ENCODE measurements around the gene MCTP2.
A peak's percentile ranks its signal among the peaks of the same experiment; 100 is the strongest.

Gene MCTP2

GRCh38 chr15:94266789-94267188, 35.4 kb downstream of the MCTP2 start:
- Histone ChIP-seq H3K4me2 (ENCODE audit: low read depth, low read length, poor library complexity, severe bottlenecking) (peak overlapping the region; percentile 90), H3K9ac (ENCODE audit: low read length) (peak overlapping the region; percentile 30), H4K20me1 (ENCODE audit: low read depth, low read length) (no peaks in the 10 kb centered on the region), H3K79me2 (ENCODE audit: insufficient read depth, low read length) (peaks cover 99% of the 10 kb centered on the region), H3K4me3 (ENCODE audit: insufficient read depth, low read length, poor library complexity, severe bottlenecking) (no peak overlapping the region), H3K9me3 (ENCODE audit: insufficient read depth, low read length) (no peaks in the 10 kb centered on the region), H2AFZ (ENCODE audit: low read depth, low read length, severe bottlenecking) (no peak overlapping the region), H3K9me2 (replicated peaks; ENCODE audit: insufficient read depth, low read length) (no peaks in the 10 kb centered on the region), H3K36me3 (ENCODE audit: low read length) (peaks cover 5% of the 10 kb centered on the region; the same call in 1 of the 2 replicates), H3K27ac (ENCODE audit: low read depth, low read length) (peak overlapping the region; percentile 98), H3K27me3 (ENCODE audit: low read length) (no peaks in the 10 kb centered on the region), H3F3A (ENCODE audit: insufficient read depth) (peaks cover 34% of the 10 kb centered on the region)
- TF ChIP-seq EZH2phosphoT487 (conservative IDR thresholded peaks at IDR 0.05; ENCODE audit: low read length) (no peak), CTCF (IDR thresholded peaks at IDR 0.05; ENCODE audit: insufficient read depth, low read length, poor library complexity, severe bottlenecking) (no peak)

DNA sequence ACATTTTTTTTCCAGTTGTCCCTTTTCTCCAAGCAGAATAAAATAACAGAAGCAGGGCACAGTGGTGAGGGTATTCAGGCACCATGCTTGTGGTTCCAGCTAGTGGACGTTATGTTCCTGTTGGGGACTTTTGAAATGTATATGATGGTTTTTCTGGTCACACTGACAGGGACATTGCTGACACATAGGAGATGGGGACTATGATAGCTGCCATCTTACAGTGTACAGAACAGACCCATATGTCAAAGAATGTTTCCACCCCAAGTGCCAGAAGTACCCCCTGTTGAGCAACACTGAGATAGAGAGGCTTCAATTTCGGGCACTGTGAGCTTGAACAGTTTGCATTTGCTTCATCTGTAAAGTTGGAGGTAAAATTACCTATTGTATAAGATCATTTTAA, 38.6 kb downstream of the MCTP2 start:
- Histone ChIP-seq H3K27me3 (ENCODE audit: low read length) (no peaks in the 10 kb centered on the region), H3K79me2 (ENCODE audit: insufficient read depth, low read length) (peaks cover 98% of the 10 kb centered on the region), H3K36me3 (ENCODE audit: low read length) (peaks cover 5% of the 10 kb centered on the region; the same call in 1 of the 2 replicates), H3K4me3 (ENCODE audit: insufficient read depth, low read length, poor library complexity, severe bottlenecking) (no peak overlapping the region), H3F3A (ENCODE audit: insufficient read depth) (peaks cover 17% of the 10 kb centered on the region; the same call in 1 of the 2 replicates), H3K4me2 (ENCODE audit: low read depth, low read length, poor library complexity, severe bottlenecking) (peak overlapping the region; percentile 51), H4K20me1 (ENCODE audit: low read depth, low read length) (no peaks in the 10 kb centered on the region), H3K9me2 (replicated peaks; ENCODE audit: insufficient read depth, low read length) (no peaks in the 10 kb centered on the region), H2AFZ (ENCODE audit: low read depth, low read length, severe bottlenecking) (no peak overlapping the region), H3K27ac (ENCODE audit: low read depth, low read length) (no peak overlapping the region), H3K9me3 (ENCODE audit: insufficient read depth, low read length) (no peaks in the 10 kb centered on the region), H3K9ac (ENCODE audit: low read length) (no peak overlapping the region)
- TF ChIP-seq CTCF (IDR thresholded peaks at IDR 0.05; ENCODE audit: insufficient read depth, low read length, poor library complexity, severe bottlenecking) = no peak
- TF ChIP-seq EZH2phosphoT487 (conservative IDR thresholded peaks at IDR 0.05; ENCODE audit: low read length) = no peak

DNA sequence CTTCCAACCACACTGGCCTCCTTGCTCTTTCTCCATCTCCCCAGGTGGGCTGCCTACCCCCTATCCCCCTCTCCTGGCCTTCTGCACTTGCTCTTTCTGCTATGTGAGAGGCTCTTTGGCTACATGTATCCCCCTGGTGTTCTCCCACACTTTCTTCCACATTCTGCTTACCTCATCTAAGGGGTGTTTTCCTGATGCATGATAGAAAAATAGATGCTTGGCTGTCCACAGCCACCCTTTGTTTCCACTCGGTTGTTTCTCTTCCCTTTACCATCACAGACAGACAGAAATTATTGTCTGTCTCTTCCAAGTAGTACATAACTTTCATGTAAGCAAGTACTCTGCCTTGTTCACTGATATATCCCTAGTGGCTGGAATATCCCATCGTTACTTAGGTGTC, 39.2 kb downstream of the MCTP2 start:
- TF ChIP-seq EZH2phosphoT487 (conservative IDR thresholded peaks at IDR 0.05; ENCODE audit: low read length) = no peak
- no peak for TF ChIP-seq CTCF (IDR thresholded peaks at IDR 0.05; ENCODE audit: insufficient read depth, low read length, poor library complexity, severe bottlenecking)
- Histone ChIP-seq H2AFZ (ENCODE audit: low read depth, low read length, severe bottlenecking) (no peak overlapping the region), H3K9ac (ENCODE audit: low read length) (no peak overlapping the region), H3K4me3 (ENCODE audit: insufficient read depth, low read length, poor library complexity, severe bottlenecking) (no peak overlapping the region), H3K27me3 (ENCODE audit: low read length) (no peaks in the 10 kb centered on the region), H3K36me3 (ENCODE audit: low read length) (peaks cover 5% of the 10 kb centered on the region; the same call in 1 of the 2 replicates), H3K4me2 (ENCODE audit: low read depth, low read length, poor library complexity, severe bottlenecking) (peak overlapping the region; percentile 51), H3F3A (ENCODE audit: insufficient read depth) (peaks cover 17% of the 10 kb centered on the region; the same call in 1 of the 2 replicates), H3K27ac (ENCODE audit: low read depth, low read length) (peak overlapping the region; percentile 56; the same call in 1 of the 2 replicates), H3K79me2 (ENCODE audit: insufficient read depth, low read length) (peaks cover 99% of the 10 kb centered on the region), H3K9me3 (ENCODE audit: insufficient read depth, low read length) (no peaks in the 10 kb centered on the region), H4K20me1 (ENCODE audit: low read depth, low read length) (no peaks in the 10 kb centered on the region), H3K9me2 (replicated peaks; ENCODE audit: insufficient read depth, low read length) (no peaks in the 10 kb centered on the region)
